Measurements from ENCODE around the gene ENTPD2.
"Not testable (repeated sequence)": the region's sequence is repeated elsewhere in the genome, so short reads cannot be mapped to it uniquely, and the experiment has no call there.

GRCh38 chr9:137062798-137063197 is 8.9 kb upstream of the ENTPD2 start:
- TF ChIP-seq CTCF (IDR thresholded peaks at IDR 0.05 in 4 of 5, conservative IDR thresholded peaks at IDR 0.05 in 1 of 5); POLR2A (IDR thresholded peaks at IDR 0.05): not testable (repeated sequence)
